CD14-positive monocyte (primary cell): Measurements from ENCODE around the gene SLC12A7. TPM values are rescaled to one million over a fixed set of nuclear protein-coding genes. Genes with fewer than 3 reads are reported as not detected.

ENCODE experiments used
- DNase-seq, 3 donors: peaks; one replicate each; pipeline ENCODE4 v3.0.0-alpha.2; 2011 to 2022
- H2AFZ ChIP-seq: 2 replicates; pipeline ENCODE4 v1.6.0; 2012; ENCODE audit warnings: mild to moderate bottlenecking, low read depth, low read length, inconsistent platforms; ENCODE audit not compliant: insufficient read depth, poor library complexity, severe bottlenecking
- H3K27ac ChIP-seq, 2 donors: 1 replicate in 1 of 2; 2 replicates in 1 of 2; pipeline ENCODE4 v1.5.1; 2012 to 2013; ENCODE audit warnings: low read length in 2 of 2, control low read depth in 1 of 2, inconsistent platforms in 1 of 2, low read depth in 1 of 2, mild to moderate bottlenecking in 1 of 2
- H3K27me3 ChIP-seq, 2 donors: one replicate each; pipeline versions ENCODE4 v1.6.0 to v1.6.1; 2011 to 2013; ENCODE audit warnings: low read length in 2 of 2; ENCODE audit not compliant: control insufficient read depth in 2 of 2, insufficient read depth in 2 of 2
- H3K36me3 ChIP-seq, 2 donors: replicated peaks in 1 of 2; 1 replicate in 1 of 2; 2 replicates in 1 of 2; pipeline versions ENCODE4 v1.5.1 to v1.6.1; 2012 to 2013; ENCODE audit warnings: low read length in 2 of 2, control low read depth in 1 of 2, inconsistent platforms in 1 of 2, mild to moderate bottlenecking in 1 of 2; ENCODE audit not compliant: insufficient read depth in 2 of 2, control insufficient read depth in 1 of 2
- H3K4me1 ChIP-seq, 2 donors: 1 replicate in 1 of 2; 2 replicates in 1 of 2; pipeline versions ENCODE4 v1.5.1 to v1.6.1; 2012 to 2013; ENCODE audit warnings: low read length in 2 of 2, control low read depth in 1 of 2, inconsistent platforms in 1 of 2, mild to moderate bottlenecking in 1 of 2, moderate library complexity in 1 of 2; ENCODE audit not compliant: insufficient read depth in 2 of 2, control insufficient read depth in 1 of 2
- H3K4me2 ChIP-seq: replicated peaks from 2 replicates; pipeline ENCODE3; 2012; ENCODE audit warnings: low read length, moderate library complexity, mild to moderate bottlenecking; ENCODE audit not compliant: poor library complexity, severe bottlenecking; ENCODE audit errors: extremely low read depth
- H3K4me3 ChIP-seq, 3 experiments: fragments of 200-600 bp in 1 of 3; sonication (generic) in 1 of 3; replicated peaks in 1 of 3; 1 replicate in 2 of 3; 2 replicates in 1 of 3; pipeline ENCODE4 v1.5.1; 2011 to 2013; ENCODE audit warnings: low read length in 3 of 3, mild to moderate bottlenecking in 3 of 3, control low read depth in 2 of 3, low read depth in 2 of 3, inconsistent platforms in 1 of 3, moderate library complexity in 1 of 3
- H3K79me2 ChIP-seq: 2 replicates; pipeline ENCODE4 v1.6.0; 2012; ENCODE audit warnings: mild to moderate bottlenecking, control low read depth, inconsistent platforms, low read length, moderate library complexity; ENCODE audit not compliant: insufficient read depth
- H3K9ac ChIP-seq: 2 replicates; pipeline ENCODE4 v1.6.0; 2017; ENCODE audit warnings: low read length, mild to moderate bottlenecking; ENCODE audit not compliant: insufficient read depth, poor library complexity, severe bottlenecking
- H3K9me3 ChIP-seq, 2 donors: replicated peaks in 1 of 2; 1 replicate in 1 of 2; 2 replicates in 1 of 2; pipeline versions ENCODE4 v1.5.1 to v1.6.1; 2012 to 2013; ENCODE audit warnings: low read length in 2 of 2, control low read depth in 1 of 2; ENCODE audit not compliant: control insufficient read depth in 1 of 2, insufficient read depth in 1 of 2
- H4K20me1 ChIP-seq: 2 replicates; pipeline ENCODE4 v1.6.0; 2012; ENCODE audit warnings: mild to moderate bottlenecking, low read length, control low read depth, moderate library complexity; ENCODE audit not compliant: insufficient read depth
- H3K27ac Mint-ChIP-seq, 7 donors: one replicate each; pipeline ENCODE4 v1.8.0; 2020; ENCODE audit warnings: mild to moderate bottlenecking in 7 of 7, mixed read lengths in 7 of 7, moderate library complexity in 6 of 7, inconsistent platforms in 2 of 7
- H3K27me3 Mint-ChIP-seq, 3 donors: one replicate each; pipeline ENCODE4 v1.8.0; 2021 to 2022; ENCODE audit warnings: low read depth in 3 of 3, mild to moderate bottlenecking in 3 of 3, mixed read lengths in 3 of 3, moderate library complexity in 3 of 3, inconsistent platforms in 1 of 3
- H3K36me3 Mint-ChIP-seq, 2 donors: one replicate each; pipeline ENCODE4 v1.8.0; 2020; ENCODE audit warnings: mixed read lengths in 2 of 2, inconsistent platforms in 1 of 2, mild to moderate bottlenecking in 1 of 2
- H3K4me1 Mint-ChIP-seq: one replicate; pipeline ENCODE4 v1.8.0; 2020; ENCODE audit warnings: mild to moderate bottlenecking, mixed read lengths
- H3K4me3 Mint-ChIP-seq, 2 donors: one replicate each; pipeline ENCODE4 v1.8.0; 2020; ENCODE audit warnings: mild to moderate bottlenecking in 2 of 2, mixed read lengths in 2 of 2, moderate library complexity in 1 of 2
- H3K9me3 Mint-ChIP-seq, 7 donors: one replicate each; pipeline ENCODE4 v1.8.0; 2020 to 2022; ENCODE audit warnings: mixed read lengths in 7 of 7, mild to moderate bottlenecking in 6 of 7, moderate library complexity in 6 of 7, inconsistent platforms in 2 of 7
- CTCF ChIP-seq: fragments of 200-600 bp; IDR thresholded peaks from one replicate; pipeline ENCODE4 v1.8.0; 2022; ENCODE audit warnings: antibody characterized with exemption, mild to moderate bottlenecking
- WGBS: methylation state at CpG from one replicate; pipeline ENCODE4 v1.1.5; 2013; ENCODE audit warnings: missing lambda C conversion rate; ENCODE audit not compliant: insufficient coverage; 5-methylcytosine and 5-hydroxymethylcytosine counted together
- intact Hi-C, 2 donors: fragments of 100-400 bp; cut with micrococcal nuclease; formaldehyde crosslinking; loops; one replicate each; pipeline versions ENCODE4 v1.15.0 to v1.15.1; 2023
- polyA plus RNA-seq, 3 donors: library from polyadenylated mRNA; depleted of rRNA in 1 of 3; unstranded in 2 of 3; stranded (reverse) in 1 of 3; fragments of 300-500 nt in 2 of 3; fragments of >200 nt in 1 of 3; fragmentation: Illumina TruSeq in 2 of 3; gene quantifications; 1 replicate in 2 of 3; 2 replicates in 1 of 3; pipeline ENCODE4 v1.2.3, GENCODE V29; 2012 to 2021

SLC12A7 gene
- polyA plus RNA-seq, 3 donors = 8.2 to 31.2 (median 12.5) TPM

DNA sequence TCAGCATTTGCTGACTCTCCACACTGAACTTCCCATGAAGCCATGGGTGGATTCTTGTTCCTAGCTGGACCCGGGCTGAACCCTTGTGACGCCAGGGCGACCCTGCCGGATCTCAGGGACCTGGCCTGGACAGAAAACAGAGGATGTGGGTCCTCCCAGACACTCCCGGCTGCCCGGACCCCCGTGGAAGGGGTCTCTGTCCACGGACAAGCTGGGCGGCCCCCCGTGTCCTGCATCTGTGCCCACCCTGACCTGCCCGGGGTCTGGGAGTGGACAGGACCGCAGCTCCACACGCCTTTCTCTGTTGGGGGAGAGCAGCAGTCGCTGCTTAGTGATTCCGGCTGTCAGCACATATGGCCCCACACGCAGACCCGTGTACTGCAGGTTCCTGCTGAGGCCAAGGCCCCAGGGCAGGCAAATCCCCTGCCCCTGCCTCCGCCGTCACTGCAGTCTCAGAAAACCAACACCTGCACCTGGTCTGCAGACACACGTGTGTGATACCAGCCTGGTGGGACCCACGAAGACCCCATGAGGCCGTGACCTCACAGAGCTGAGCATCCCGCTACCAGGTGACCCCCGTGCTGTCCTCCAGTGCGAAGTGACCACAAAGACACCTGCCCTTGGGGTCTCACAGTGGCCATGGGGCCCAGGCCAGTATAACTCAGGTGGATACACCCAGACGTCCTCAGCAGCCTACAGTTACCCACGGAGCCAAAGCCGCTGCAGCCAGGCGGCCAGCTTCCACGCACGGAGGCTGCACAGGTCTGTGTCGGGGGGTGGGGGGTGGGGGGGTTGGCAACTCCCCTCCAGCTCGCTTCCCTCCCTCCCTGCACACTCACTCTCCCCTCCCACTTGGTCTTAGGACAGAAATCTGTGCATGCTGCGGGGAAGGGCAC is 52.6 kb downstream of the SLC12A7 start:
- H3K4me3 Mint-ChIP-seq = no peak overlapping the region
- Histone ChIP-seq H3K27ac (no peak overlapping the region), H3K4me1 (no peaks in the 10 kb centered on the region), H4K20me1 (peaks cover 8% of the 10 kb centered on the region), H3K27me3 (no peaks in the 10 kb centered on the region), H2AFZ (no peak overlapping the region), H3K4me2 (no peak overlapping the region), H3K4me3 (no peak overlapping the region), H3K9me3 (no peaks in the 10 kb centered on the region), H3K79me2 (no peaks in the 10 kb centered on the region), H3K36me3 (peaks cover 46 to 58% of the 10 kb centered on the region in 2 donors), H3K9ac (no peak overlapping the region)
- H3K36me3 Mint-ChIP-seq = peaks cover 47 to 65% of the 10 kb centered on the region in 2 donors
- intact Hi-C loops = no loop called here
- H3K27ac Mint-ChIP-seq = no peak overlapping the region
- no peak for TF ChIP-seq CTCF
- DNase-seq = no peak
- 95% methylated on average over 26 of the region's 34 CpGs for WGBS
- H3K27me3 Mint-ChIP-seq = peaks cover 0 to 3% (median 0%) of the 10 kb centered on the region in 3 donors
- H3K4me1 Mint-ChIP-seq = no peaks in the 10 kb centered on the region
- H3K9me3 Mint-ChIP-seq = no peaks in the 10 kb centered on the region

DNA sequence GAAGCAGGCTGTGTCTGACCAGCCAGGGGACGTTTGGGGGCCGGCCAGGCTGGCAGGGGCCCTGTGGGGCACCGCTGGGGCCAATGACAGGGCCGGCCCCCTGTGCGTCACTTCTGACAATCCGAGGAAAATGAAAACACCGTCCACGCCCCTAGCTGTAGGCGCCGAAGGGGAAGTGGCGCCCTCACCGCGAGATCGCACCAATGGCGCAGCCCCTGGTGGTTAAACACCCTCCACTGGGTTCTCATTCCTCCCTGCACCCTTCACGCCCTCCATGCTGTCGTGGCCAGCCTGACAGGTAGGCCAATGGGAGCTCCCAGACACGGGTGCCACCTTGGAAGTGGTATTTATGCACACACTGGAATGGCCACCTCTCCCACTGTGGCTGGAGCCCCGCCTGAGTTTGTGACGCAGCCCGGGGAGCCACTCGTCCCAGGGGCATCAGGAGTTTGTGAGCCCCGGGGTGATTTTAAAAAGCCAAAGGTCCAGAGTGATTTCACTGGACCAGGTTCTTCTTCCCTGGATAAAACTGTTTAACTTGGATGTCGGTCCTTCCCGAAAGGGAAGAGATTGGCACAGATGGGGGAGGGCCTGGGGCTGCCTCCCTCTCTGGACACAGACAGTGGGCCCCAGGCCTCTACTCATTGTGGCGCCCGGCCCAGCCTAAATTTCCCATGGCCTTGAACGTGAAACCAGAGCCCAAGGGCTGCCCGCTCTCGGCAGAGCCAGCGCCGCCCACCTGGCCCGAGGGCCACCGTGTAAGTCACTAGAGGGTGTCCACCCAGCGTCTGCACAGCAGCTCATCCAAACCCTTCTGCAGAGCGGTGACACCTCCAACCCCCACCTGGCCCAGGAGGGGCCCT is 53.5 kb downstream of the SLC12A7 start:
- Mint-ChIP-seq H3K27ac (no peak overlapping the region), H3K9me3 (no peaks in the 10 kb centered on the region), H3K4me1 (no peaks in the 10 kb centered on the region), H3K36me3 (peaks cover 54 to 68% of the 10 kb centered on the region in 2 donors), H3K27me3 (peaks cover 0 to 3% (median 0%) of the 10 kb centered on the region in 3 donors), H3K4me3 (no peak overlapping the region)
- Histone ChIP-seq H3K36me3 (peaks cover 48 to 59% of the 10 kb centered on the region in 2 donors), H3K79me2 (no peaks in the 10 kb centered on the region), H3K27me3 (no peaks in the 10 kb centered on the region), H3K4me2 (no peak overlapping the region), H3K4me3 (no peak overlapping the region), H3K4me1 (no peaks in the 10 kb centered on the region), H3K9me3 (no peaks in the 10 kb centered on the region), H3K27ac (no peak overlapping the region), H4K20me1 (peaks cover 13% of the 10 kb centered on the region), H3K9ac (no peak overlapping the region), H2AFZ (no peak overlapping the region)
- WGBS = 94% methylated on average over 36 of the region's 36 CpGs
- intact Hi-C loops = no loop called here
- TF ChIP-seq CTCF = no peak
- no peak for DNase-seq
